ENCODE measurements around the gene USP36.

DNA sequence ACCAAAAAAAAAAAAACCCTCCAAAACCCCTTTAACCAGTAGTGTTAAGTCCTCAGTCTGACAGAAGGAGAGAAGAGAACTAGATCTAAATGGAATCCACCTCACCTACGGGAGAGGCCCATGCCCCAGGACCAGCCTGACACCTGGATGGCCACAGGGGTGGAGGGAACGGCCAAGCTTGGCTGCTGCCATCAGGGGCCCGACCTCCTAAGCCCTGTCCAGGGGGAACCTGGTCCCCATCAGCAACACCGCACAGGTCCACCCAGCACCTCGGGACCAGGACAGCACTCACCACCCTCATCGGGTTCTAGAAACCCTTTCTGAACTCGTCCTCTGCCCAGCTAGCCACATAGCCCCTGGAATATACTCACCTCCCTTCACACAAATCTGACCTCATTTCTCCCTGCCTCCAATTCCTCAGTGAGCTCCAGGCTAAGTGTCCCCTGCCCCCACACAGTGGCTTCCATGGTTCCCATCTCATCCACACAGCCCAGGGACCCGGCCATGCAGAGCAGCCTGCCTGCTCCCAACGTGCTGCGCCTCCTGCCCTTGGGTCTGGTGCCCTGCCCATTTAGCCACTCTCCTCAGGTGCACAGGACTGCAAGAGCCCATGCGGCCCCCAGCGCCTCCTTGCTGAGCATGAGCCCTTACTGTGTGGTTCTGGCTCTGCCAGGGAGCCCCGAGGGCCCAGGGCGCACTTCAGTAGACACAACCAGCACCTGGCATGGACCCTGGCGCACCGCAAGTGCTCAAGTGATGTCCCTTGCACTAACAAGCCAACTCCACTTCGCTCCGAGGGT is 40.3 kb downstream of the USP36 start:
- no peak for TF ChIP-seq POLR2AphosphoS5 (IDR thresholded peaks at IDR 0.05)
- TF ChIP-seq, protein P1, sequence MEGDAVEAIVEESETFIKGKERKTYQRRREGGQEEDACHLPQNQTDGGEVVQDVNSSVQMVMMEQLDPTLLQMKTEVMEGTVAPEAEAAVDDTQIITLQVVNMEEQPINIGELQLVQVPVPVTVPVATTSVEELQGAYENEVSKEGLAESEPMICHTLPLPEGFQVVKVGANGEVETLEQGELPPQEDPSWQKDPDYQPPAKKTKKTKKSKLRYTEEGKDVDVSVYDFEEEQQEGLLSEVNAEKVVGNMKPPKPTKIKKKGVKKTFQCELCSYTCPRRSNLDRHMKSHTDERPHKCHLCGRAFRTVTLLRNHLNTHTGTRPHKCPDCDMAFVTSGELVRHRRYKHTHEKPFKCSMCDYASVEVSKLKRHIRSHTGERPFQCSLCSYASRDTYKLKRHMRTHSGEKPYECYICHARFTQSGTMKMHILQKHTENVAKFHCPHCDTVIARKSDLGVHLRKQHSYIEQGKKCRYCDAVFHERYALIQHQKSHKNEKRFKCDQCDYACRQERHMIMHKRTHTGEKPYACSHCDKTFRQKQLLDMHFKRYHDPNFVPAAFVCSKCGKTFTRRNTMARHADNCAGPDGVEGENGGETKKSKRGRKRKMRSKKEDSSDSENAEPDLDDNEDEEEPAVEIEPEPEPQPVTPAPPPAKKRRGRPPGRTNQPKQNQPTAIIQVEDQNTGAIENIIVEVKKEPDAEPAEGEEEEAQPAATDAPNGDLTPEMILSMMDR (IDR thresholded peaks at IDR 0.05) = no peak
- TF ChIP-seq POLR2A (IDR thresholded peaks at IDR 0.05) = no peak
- TF ChIP-seq EP300 (IDR thresholded peaks at IDR 0.05) = no peak
